HG02759 (cell line): Measurements from ENCODE around the gene DDX10.
A peak's percentile ranks its signal among the peaks of the same experiment; 100 is the strongest.
"Not testable (repeated sequence)": the region's sequence is repeated elsewhere in the genome, so short reads cannot be mapped to it uniquely, and the experiment has no call there.

Experiments used
- ATAC-seq: cut with Tn5 transposase; IDR thresholded peaks from one replicate; pipeline ENCODE4 v1.9.1; 2021; ENCODE audit warnings: mild to moderate bottlenecking, moderate library complexity; ENCODE audit not compliant: unreplicated experiment

The DDX10 gene

DNA sequence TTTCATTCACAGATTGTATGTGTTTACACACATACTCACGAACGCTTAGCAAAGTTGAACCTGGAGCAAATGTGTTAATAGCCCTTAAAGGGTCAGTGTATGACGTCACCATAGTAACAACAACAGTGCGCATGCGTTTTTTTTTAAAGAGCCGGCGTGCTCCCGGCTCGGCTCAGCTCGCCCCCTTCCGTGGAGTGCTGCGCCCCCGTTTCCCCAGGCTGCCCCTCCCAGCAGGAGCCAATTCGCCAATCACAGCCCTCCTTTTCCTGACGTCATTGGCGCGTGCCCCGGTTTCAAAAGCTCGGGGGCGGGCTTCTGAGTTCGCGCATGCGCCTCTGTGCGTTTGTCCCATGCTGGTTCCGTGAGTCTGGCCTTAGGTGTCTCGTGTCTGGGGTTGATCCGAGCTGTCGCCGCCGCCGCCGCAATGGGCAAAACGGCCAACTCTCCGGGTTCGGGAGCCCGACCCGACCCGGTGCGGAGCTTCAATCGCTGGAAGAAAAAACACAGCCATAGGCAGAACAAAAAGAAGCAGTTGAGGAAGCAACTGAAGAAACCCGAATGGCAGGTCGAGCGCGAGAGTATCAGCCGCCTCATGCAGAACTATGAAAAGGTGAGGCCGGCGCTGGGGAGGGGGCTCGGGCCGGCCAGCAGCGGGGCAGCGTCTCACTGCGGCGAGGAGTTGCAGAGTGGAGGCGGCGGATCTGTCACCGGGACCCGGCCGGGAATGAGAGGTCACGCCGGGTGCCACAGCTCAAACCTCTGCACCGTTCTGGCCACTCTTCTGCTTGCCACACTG, at the start of gene DDX10:
Gene DDX10, plus strand, starts transcription at position 340 of the 796 bp plus-strand sequence. Its CDS starts 85 bp downstream, at position 425.
- peak; percentile 88 for ATAC-seq

DNA sequence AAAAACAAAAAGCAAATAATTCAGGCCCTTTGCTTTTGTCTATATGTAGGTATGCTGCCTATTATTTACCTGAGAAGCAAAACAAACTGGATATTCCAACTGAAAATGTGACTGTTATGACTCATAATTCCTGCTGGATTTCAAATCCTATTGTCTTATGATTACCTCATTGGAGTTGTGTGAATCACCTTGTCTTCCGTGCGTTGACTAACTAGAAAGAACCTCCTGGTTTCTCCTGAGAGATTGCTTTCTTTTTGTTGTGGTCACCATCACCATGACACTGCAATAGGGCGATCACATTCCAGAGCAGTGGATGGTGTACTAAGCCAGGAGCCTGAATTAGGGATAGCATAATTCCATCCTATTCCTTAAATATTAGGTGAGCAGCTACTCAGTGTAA, 48.3 kb upstream of the DDX10 start:
- ATAC-seq = no peak

DNA sequence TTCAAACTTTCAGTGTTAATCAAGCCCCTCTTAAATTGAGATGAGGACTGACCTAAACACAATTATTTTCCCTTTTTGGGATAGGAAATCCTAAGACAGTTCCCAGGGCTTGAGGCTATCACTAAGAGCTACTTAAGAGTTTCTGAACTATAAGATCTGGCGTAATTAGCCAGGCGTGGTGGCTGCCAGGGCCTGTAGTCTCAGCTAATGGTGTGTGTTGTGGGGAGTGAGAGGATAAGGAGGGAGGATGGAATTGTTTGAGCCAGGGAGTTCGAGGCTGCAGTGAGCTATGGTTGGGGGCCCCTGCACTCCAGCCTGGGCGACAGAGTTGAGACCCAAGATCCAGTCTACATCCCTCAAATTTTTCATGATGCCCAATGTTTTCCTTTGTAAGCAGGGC, 47.8 kb upstream of the DDX10 start:
- no peak for ATAC-seq

DNA sequence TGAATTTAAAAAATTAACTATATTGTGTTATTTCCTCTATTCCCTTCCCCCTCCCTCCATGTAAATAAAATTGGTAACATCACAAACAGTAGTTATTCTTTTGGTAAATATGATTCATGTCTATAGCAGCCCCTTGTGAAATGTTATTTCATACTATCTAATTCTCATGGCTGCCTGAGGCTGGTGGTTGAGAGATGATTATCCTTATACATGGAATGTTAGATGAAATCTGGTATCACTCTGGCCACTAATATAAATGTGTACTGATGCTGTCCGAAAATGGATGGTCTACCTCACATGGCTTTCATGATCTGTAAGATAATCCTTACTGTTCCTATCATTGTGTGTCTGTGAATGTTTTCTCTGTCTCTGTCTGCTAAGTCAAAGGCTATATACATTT, 46.3 kb upstream of the DDX10 start:
- no peak for ATAC-seq

DNA sequence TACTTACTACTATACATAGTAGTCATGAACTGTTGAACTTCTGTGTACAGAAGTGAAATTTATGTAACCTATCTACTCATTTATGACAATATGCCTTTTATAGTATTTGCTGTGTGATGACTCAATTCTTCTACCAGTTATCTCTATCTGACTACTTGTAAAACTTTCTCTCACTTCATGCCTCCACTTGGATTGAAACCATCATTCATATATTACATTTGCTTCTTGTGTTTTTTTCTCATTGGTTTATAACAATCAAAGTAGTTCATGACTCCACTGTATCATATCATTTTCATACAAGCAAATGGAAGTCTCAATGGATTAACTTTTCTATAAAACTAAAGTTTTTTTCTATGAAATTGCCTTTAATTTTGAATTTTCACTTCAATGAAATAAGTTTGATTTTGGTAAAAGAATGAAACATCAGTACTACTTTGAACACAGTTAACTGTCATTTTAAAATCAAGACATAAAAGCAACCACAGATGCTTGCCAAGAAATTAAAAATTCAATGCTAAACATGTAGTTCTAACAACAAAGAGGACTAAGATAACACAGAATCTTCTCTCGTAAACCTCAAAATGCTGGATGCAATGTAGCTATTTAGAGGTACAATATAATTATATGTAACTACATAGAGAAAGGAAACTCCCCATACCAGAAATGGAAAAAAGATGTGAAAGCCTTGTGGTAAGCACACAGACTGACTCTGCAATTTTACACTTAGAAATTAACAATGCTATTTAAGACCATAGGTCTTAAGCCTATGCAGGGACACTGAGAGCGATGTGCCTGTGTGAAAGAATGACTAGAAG, 43.7 kb upstream of the DDX10 start:
- ATAC-seq = peak; percentile 87

DNA sequence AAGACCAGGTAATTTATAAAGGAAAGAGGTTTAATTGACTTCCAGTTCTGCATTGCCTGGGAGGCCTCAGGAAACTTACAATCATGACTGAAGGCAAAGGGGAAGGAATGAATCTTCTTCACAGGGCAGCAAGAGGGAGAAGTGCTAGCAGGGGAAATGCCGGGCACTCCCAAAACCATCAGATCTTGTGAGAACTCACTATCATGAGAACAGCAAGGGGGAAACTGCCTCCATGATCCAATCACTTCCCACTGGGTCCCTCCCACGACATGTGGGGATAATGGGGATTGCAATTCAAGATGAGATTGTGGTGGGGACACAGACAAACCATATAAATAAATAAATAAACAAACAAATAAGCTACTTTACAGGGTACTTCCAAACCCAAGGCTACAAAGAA, 42.5 kb upstream of the DDX10 start:
- ATAC-seq = no peak

DNA sequence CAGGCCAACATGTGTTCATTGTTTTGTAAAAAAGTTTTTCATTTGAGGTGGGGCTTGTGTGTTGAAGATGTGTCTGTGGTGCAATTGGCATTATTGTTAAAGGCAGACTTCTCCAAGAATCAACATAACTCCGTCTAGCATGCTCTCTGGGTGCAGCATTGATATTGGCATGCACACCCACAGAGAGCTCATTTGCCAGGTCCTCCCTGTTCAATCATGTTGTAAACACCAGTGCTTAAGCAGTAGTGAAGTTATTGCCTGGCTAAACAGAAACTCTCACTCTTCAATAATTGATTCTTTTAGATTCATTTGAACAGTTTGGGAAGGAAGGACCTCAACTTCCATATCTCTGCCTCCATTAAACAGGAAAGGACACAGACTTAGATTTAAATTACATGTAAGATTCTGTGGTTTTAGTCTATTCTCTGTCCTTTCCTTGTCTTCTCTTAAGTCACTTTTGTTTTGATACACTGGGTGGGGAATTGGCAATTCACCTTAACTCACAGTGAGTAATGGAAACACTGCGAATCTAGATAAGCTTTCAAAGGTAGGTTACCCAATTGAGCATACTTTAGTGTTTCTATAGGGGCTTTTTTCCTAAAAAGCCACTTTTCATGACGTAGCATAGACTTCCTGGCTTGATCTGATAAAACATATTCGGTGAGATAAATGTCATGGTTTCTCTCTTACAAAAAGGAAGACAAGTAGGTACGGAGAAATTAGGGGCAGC, 40.5 kb upstream of the DDX10 start:
- ATAC-seq = no peak

DNA sequence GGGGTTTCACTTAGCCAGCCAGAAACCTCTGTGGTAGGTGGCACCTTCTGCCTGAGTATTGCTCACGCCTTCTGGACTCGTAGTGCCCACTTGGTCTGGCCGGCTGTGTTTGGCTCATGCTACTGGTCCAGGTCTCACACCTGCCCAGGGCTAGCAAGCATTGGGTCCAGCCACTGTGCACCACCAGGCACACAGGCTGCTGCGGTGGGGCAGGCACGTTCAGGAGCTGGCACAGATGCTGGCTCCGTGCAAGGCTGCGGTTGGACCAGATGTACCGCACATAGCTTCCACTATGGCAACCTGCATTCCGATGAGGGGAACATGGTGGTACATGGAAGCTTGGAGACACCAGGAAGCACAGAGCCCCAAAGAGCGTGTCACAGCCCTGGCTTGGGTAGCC, 36.5 kb upstream of the DDX10 start:
- no peak for ATAC-seq

DNA sequence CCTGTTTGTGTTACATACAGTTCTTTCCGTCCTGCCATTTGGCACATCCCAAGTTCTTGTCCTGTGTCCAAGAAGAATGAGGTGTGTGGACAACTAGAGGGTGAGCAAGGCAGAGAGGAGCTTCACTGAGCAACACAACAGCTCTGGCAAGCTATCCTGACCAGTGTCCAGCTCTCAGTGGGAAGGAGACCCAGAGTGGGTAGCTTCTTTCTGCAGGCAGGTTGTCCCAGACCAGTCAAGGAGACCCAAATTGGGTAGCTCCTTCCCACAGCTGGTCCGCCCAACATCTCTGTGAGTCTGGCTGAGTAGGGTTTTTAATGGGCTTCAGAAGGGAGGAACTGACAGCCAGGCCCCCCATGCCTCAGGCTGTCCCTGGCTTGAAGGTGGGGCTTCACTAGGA, 36.1 kb upstream of the DDX10 start:
- no peak for ATAC-seq

DNA sequence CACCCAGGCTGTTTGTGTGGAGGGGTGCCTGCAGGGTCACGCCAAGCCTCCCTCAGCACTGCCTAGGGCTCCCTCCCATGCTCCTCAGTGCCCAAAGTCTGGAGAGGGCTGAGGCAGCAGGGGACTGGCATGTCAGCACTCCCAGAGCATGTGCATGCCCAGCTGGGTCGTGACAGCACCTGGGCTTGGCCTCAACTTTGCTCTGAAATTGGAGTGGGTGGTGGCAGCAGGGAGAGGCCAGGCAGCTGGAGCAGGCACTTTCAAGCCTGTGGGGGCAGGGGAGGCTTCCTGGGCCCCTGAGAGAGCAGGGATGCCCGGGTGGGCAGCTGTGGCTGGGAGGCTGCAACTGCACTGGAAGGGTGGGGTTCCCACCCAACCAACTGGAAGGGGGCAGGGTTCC, 35.6 kb upstream of the DDX10 start:
- no peak for ATAC-seq

DNA sequence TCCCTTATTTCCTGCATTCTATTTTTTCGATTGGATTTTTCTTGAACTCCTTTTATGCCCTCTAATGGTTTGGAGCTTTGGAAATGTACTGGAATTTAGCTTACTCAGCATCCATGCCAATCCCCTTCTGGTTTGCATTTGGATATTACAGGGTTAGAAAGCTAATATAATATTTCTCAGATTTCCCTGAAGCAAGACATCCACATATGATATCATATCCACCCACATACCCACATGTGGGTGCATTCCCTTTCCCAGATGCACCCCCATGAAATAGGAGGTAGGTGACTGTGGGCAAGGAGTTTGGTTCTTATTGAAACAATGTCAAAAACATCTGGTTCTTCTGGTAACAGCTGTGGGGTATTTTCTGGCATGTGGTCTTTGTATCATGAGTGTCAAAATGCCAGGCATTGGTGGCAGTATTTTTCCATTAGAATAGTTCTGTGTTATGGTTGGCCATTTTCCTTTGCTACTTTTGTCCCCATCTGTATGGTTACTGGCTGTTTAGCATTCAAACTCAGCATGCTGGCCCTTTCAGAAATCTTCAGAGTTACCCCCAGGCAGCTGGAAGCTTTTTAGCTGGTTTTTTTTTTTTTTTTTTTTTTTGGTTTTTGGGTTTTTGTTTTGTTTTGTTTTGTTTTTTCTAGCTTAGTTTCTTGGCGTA, 32.7 kb upstream of the DDX10 start:
- no peak for ATAC-seq

DNA sequence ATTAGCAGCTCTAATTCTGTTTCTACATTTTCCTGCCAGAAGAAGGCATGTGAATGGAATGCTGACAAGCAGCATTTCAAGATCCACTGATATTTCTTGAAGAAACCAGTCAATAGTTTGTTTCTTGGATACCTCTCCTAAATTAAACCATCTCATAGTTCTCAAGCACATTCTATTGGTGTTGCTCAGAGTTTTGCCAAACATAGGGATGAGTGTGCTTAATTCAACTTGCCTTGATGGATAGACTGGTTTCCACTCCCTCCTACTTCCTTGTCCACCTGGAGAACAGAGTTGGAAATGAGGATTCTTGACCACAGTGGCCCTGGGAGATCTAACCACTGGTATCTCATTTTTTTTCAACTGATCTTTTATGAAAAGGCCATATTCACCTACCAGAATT, 29.8 kb upstream of the DDX10 start:
- ATAC-seq = no peak

DNA sequence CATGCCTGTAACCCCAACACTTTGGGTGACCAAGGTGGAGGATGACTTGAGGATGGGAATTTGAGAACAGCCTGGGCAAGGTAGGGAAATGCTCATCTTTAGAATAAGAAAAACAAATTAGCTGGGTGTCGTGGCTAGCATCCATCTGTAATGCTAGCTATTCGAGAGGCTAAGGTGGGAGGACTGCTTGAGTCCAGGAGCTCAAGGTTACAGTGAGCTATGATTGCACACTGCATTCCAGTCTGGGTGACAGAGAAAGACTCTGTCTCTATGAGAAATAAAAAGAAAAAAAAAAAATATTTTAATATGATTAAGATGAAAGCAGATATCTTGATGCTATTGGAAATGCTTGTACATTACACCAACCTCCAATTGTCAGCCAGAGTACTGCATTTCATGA, 28.6 kb upstream of the DDX10 start:
- no peak for ATAC-seq

DNA sequence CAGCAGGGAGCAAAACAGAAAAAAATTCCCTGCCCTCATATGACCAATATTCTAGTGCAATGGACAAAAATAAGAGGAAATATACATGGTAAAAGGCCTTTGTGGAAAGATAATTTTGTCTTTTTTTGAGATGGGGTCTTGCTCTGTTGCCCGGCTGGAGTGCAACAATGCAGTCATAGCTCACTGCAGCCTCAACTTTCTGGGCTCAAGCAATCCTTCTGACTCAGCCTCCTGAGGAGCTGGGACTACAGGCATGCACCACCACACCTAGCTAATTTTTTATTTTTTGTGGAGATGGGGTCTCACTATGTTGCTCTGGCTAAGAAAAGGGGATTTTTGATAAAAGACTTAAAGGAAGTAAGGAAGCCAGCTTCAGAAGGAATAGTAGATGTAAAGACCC, 25.7 kb upstream of the DDX10 start:
- no peak for ATAC-seq

DNA sequence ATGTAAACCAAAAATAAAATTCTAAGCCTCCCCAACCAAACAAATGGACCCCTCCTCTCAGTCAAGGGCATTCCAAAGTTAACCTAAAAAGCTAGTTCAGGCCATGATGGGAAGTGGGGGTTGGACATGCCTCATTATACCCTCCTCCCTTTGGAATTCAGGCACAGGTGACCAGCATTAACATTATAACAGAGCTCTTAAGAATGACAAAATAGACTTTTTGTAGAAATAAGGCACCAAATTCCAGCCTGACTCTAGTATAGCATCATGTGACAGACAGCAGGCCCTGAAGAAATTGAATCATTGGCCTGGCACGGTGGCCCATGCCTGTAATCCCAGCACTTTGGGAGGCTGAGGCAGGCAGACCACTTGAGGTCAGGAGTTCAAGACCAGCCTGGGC, 23.1 kb upstream of the DDX10 start:
- not testable (repeated sequence) for ATAC-seq

DNA sequence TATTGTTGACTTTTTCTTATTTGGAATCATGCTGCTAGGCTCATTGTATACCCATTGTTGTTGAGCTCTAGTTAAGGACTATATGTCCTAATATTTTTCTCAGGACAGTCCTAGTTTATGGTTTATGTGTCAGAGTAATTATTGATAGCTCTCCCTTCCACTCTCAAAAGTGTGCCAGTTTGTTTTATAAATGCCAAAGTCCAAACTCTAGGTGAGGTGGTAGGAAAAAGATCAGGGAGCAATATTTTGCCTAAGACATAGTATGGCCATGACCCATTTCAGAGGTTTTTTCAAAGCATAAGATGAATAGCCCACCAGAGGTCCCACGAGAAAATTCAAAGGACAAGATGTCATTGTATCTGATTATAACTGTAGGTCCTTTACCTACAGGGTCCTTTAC, 20.9 kb upstream of the DDX10 start:
- ATAC-seq = no peak

DNA sequence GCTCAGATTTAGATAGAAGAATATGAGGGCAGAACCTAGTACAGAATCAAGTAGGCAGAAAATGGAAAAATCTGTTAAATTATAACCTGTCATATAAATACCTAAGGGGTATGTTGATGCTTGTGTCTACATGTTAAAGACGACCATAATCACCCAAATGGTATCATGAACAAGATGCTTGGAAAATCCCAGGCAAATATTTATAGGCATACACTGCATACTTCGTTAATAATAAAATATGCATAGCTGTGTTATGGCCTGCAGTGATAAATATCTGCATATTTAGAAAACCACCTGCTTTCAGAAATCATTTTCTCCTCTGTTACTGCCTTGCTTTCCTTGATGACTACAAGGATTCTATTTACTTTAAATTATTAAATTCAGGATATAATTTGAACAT, 18.9 kb upstream of the DDX10 start:
- ATAC-seq = no peak

DNA sequence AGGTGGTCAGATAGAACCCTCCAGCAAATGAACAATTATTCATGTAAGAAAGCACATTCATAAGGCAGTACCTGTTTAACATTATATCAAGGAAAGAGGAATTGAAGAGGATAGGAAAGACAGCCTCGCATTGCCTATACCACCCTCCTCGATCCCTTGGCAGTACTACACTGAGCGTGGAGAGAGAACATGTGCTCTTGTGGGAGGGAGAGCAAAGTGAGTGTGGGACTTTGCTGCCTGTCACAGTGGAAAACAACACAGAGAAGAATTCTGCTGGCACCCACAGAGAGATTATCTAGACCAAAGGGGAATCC, 17.5 kb upstream of the DDX10 start:
- no peak for ATAC-seq

DNA sequence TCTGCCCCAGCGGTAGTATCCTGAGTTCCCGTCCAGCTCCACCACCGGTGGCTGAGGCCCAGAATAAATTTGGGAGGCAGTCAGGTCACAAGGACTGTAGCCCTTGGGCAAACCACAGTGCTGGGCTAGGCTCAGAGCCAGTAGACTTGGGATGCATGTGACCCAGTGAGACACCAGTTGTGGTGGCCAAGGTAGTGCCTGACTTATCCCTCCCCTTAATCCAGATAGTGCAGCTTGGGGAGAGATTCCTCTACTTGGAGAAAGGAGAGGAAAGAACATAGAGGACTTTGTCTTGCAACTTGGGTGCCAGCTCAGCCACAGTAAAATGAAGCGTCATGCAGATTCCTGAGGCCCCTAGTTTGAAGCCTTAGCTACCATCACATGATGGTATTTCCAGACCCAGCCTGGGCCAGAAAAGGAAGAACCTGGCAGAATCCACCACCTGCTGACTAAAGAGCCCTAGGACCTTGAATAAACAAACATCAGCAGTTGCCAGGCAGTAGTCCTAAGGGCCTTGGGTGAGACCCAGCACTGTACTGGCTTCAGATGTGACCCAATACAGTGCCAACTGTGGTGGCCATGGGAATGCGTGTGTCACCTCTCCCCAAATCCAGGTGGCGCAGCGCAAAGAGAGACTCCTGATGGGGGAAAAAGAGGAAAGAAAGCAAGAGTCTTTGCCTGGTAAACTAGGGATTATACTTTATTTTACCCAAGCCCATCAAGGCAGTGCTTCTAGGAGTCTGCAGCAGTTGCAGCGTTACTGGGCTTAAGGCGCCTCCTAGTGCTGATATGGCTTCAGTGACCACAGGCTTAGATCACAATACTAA, 17.0 kb upstream of the DDX10 start:
- ATAC-seq = peak; percentile 88

DNA sequence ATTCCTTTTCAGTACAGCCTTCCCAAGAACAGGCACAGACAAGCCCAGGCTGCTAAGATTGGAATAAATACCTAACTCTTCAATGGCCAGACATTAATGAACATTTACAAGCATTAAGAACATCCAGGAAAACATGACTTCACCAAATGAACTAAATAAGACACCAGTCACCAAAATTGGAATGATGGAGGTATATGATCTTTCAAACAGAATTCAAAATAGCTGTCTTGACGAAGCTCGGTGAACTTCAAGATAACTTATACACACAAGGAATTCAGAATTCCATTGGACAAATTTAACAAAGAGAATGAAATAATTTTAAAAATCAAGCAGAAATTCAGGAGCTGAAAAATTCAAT, 16.4 kb upstream of the DDX10 start:
- ATAC-seq = no peak

DNA sequence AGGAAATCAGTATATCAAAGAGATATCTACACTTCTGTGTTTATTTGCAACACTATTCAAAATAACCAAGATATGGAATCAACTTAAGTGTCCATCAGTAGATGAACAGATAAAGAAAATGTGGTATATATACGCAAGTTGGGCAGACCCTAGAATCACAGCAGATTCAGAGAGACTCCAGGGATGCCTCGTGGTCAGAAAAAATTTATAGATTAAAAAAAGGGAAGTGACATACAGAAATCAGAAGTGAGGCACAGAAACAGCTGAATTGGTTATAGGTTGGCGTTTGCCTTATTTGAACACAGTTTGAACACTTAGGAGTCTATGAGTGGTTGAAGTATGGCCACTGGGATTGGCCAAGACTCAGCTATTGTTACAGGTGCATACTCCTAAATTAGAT, 10.8 kb upstream of the DDX10 start:
- ATAC-seq = not testable (repeated sequence)
